GM21526 (cell line): ENCODE measurements around the gene MAP10.
A peak's percentile ranks its signal among the peaks of the same experiment; 100 is the strongest.
"Not testable (repeated sequence)": the region's sequence is repeated elsewhere in the genome, so short reads cannot be mapped to it uniquely, and the experiment has no call there.

ENCODE experiments used
- ATAC-seq: cut with Tn5 transposase; IDR thresholded peaks from one replicate; pipeline ENCODE4 v1.9.1; 2021; ENCODE audit warnings: moderate library complexity; ENCODE audit not compliant: unreplicated experiment, low FRiP score

MAP10 gene

GRCh38 chr1:232805269-232806185 is at the start of gene MAP10:
MAP10 (plus strand) TSS chr1:232805416; CDS start chr1:232805450, 34 bp downstream.
- ATAC-seq, result peak; percentile 91

GRCh38 chr1:232764458-232765251 is 40.6 kb upstream of the MAP10 start:
- no peak for ATAC-seq

GRCh38 chr1:232765542-232765941 is 39.7 kb upstream of the MAP10 start:
- ATAC-seq, result no peak

- ATAC-seq, result no peak
These were observed 38.9 kb upstream of the MAP10 start for GRCh38 chr1:232766241-232766890.

GRCh38 chr1:232766904-232767303 is 38.3 kb upstream of the MAP10 start:
- ATAC-seq, result no peak

- ATAC-seq, result no peak
These were observed 37.7 kb upstream of the MAP10 start for GRCh38 chr1:232767305-232768074.

- ATAC-seq, result no peak
These were observed 36.4 kb upstream of the MAP10 start for GRCh38 chr1:232768793-232769192.

GRCh38 chr1:232769733-232770132 is 35.5 kb upstream of the MAP10 start:
- no peak for ATAC-seq

GRCh38 chr1:232773752-232774151 is 31.5 kb upstream of the MAP10 start:
- ATAC-seq, result no peak

GRCh38 chr1:232776526-232777106 is 28.6 kb upstream of the MAP10 start:
- no peak for ATAC-seq

- ATAC-seq, result no peak
These were observed 24.9 kb upstream of the MAP10 start for GRCh38 chr1:232780354-232780753.

- no peak for ATAC-seq
These were observed 20.4 kb upstream of the MAP10 start for GRCh38 chr1:232784794-232785193.

GRCh38 chr1:232785630-232786029 is 19.6 kb upstream of the MAP10 start:
- not testable (repeated sequence) for ATAC-seq

GRCh38 chr1:232786845-232787455 is 18.3 kb upstream of the MAP10 start:
- no peak for ATAC-seq

- no peak for ATAC-seq
These were observed 16.9 kb upstream of the MAP10 start for GRCh38 chr1:232788235-232788872.

- ATAC-seq, result no peak
These were observed 15.6 kb upstream of the MAP10 start for GRCh38 chr1:232789651-232790050.

- ATAC-seq, result no peak
These were observed 12.3 kb upstream of the MAP10 start for GRCh38 chr1:232792949-232793348.

- ATAC-seq, result no peak
These were observed 11.3 kb upstream of the MAP10 start for GRCh38 chr1:232793944-232794343.

- ATAC-seq, result no peak
These were observed 9.6 kb upstream of the MAP10 start for GRCh38 chr1:232795497-232796053.
